ENCODE results near the gene ATXN7.

Gene ATXN7

DNA sequence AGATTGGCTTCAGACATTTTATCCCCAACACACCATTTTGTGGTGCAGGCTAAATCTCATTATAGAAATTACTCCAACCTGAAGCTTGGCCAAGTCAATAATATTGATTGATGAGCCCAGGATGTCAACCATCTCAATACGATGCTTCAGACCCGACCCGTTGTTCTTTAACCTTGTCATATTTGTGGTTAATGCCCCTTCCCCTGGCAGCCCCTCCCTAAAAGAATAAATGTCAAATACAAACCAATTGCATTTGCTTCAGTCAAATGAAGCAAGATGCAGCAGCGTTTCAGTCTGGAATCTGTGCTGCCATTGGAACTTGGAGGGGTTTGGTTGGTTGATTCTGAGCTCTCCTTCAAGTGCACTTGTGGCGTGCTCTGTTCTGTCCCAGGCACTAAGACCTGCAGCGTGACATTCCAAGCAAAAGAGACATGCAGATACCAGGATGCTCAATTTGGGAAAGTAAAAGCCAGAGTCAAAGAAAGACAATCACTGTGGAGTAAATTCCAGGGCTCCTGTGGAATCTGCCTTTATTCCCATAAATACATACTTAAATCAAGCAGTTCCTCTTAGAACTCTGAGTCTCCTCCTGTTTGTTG, 183.4 kb downstream of the ATXN7 start:
- no peak for TF ChIP-seq TAF1 (IDR thresholded peaks at IDR 0.05; ENCODE audit: borderline replicate concordance, insufficient read depth, low read length)
- TF ChIP-seq FOXP2 (optimal IDR thresholded peaks at IDR 0.05; ENCODE audit: borderline replicate concordance, extremely low read depth, extremely low read length, insufficient read depth): no peak
- no peak for TF ChIP-seq SIN3A (IDR thresholded peaks at IDR 0.05; ENCODE audit: borderline replicate concordance, insufficient read depth, low read length)
- TF ChIP-seq POLR2AphosphoS5 (IDR thresholded peaks at IDR 0.05; ENCODE audit: low read depth, low read length): no peak
- TF ChIP-seq, protein P1, sequence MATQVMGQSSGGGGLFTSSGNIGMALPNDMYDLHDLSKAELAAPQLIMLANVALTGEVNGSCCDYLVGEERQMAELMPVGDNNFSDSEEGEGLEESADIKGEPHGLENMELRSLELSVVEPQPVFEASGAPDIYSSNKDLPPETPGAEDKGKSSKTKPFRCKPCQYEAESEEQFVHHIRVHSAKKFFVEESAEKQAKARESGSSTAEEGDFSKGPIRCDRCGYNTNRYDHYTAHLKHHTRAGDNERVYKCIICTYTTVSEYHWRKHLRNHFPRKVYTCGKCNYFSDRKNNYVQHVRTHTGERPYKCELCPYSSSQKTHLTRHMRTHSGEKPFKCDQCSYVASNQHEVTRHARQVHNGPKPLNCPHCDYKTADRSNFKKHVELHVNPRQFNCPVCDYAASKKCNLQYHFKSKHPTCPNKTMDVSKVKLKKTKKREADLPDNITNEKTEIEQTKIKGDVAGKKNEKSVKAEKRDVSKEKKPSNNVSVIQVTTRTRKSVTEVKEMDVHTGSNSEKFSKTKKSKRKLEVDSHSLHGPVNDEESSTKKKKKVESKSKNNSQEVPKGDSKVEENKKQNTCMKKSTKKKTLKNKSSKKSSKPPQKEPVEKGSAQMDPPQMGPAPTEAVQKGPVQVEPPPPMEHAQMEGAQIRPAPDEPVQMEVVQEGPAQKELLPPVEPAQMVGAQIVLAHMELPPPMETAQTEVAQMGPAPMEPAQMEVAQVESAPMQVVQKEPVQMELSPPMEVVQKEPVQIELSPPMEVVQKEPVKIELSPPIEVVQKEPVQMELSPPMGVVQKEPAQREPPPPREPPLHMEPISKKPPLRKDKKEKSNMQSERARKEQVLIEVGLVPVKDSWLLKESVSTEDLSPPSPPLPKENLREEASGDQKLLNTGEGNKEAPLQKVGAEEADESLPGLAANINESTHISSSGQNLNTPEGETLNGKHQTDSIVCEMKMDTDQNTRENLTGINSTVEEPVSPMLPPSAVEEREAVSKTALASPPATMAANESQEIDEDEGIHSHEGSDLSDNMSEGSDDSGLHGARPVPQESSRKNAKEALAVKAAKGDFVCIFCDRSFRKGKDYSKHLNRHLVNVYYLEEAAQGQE (IDR thresholded peaks at IDR 0.05; ENCODE audit: insufficient read depth in 1 of 2, low read depth in 2 of 2, low read length in 2 of 2): no peak

DNA sequence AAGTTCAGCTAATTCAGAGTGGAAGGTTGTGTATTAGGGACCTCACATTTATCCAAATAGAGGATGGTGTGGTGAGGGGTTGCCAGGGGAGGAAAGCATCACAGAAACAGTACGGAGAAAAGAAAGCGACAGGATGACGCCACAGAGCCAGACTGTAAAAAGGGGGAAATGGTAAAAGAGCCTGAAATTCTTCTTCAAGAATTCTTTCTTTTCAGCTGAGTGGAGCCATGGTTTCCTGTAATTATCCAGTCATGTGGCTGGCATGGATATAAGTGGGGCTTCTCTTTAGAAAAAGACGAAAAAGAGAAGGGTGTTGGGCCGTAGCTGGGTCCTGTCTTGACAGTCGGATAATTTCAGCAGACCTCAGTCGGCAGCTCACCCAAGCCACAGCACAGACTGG, 184.1 kb downstream of the ATXN7 start:
- TF ChIP-seq POLR2AphosphoS5 (IDR thresholded peaks at IDR 0.05; ENCODE audit: low read depth, low read length) (no peak), FOXP2 (optimal IDR thresholded peaks at IDR 0.05; ENCODE audit: borderline replicate concordance, extremely low read depth, extremely low read length, insufficient read depth) (no peak), SIN3A (IDR thresholded peaks at IDR 0.05; ENCODE audit: borderline replicate concordance, insufficient read depth, low read length) (no peak), TAF1 (IDR thresholded peaks at IDR 0.05; ENCODE audit: borderline replicate concordance, insufficient read depth, low read length) (no peak)
- TF ChIP-seq, protein P1 (IDR thresholded peaks at IDR 0.05; ENCODE audit: insufficient read depth in 1 of 2, low read depth in 2 of 2, low read length in 2 of 2): no peak

DNA sequence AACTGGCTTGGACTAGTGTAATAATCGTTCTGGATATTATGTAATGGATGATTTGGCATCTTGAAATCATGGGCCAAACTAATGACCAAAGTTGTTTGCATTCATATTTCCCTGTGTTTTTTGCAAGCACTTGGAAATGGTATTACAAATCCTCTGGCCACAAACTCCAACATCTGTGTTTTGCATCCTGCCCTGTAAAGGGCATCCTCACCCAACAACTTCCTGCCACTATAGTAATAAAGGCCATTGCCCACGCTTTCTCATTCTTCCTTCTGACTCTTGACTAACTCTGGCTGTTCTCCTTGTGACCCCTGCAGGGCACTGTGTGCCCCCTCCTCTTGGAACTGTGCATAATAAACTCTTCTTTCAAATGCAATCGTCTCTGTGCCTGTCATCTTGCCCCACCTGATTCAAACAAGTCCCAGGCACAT, 185.0 kb downstream of the ATXN7 start:
- no peak for TF ChIP-seq POLR2AphosphoS5 (IDR thresholded peaks at IDR 0.05; ENCODE audit: low read depth, low read length)
- no peak for TF ChIP-seq TAF1 (IDR thresholded peaks at IDR 0.05; ENCODE audit: borderline replicate concordance, insufficient read depth, low read length)
- TF ChIP-seq SIN3A (IDR thresholded peaks at IDR 0.05; ENCODE audit: borderline replicate concordance, insufficient read depth, low read length): no peak
- no peak for TF ChIP-seq FOXP2 (optimal IDR thresholded peaks at IDR 0.05; ENCODE audit: borderline replicate concordance, extremely low read depth, extremely low read length, insufficient read depth)
- TF ChIP-seq, protein P1 (IDR thresholded peaks at IDR 0.05; ENCODE audit: insufficient read depth in 1 of 2, low read depth in 2 of 2, low read length in 2 of 2): no peak

DNA sequence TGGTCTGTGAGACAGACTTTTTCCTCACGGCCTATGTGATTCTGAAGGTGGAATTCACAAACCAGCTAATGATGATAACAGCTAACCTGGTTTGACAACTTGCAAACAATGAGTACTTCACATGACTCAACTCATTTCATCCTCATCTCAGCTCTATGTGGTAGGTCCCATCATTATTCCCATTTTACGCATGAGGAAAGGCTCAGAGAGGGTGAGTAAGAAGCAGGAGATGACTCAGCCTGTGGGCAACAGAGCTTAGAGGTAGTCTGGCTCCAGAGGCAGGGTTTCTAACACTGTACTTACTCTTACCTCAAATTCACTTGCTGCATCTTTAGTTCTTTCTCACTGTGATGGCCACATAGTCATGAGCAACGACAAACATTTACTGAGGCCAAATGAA, 185.5 kb downstream of the ATXN7 start:
- TF ChIP-seq POLR2AphosphoS5 (IDR thresholded peaks at IDR 0.05; ENCODE audit: low read depth, low read length) (no peak), SIN3A (IDR thresholded peaks at IDR 0.05; ENCODE audit: borderline replicate concordance, insufficient read depth, low read length) (no peak), FOXP2 (optimal IDR thresholded peaks at IDR 0.05; ENCODE audit: borderline replicate concordance, extremely low read depth, extremely low read length, insufficient read depth) (no peak), TAF1 (IDR thresholded peaks at IDR 0.05; ENCODE audit: borderline replicate concordance, insufficient read depth, low read length) (no peak)
- TF ChIP-seq, protein P1 (IDR thresholded peaks at IDR 0.05; ENCODE audit: insufficient read depth in 1 of 2, low read depth in 2 of 2, low read length in 2 of 2): no peak

Measured in PFSK-1 (cell line).